Glomerular visceral epithelial cell (primary cell): ENCODE data around the gene RRP1.

Source experiments
- DNase-seq: peaks from one replicate; pipeline ENCODE4 v3.0.0-alpha.2; 2016; ENCODE audit errors: extremely low spot score

RRP1 gene

GRCh38 chr21:43789276-43790009, at the start of gene RRP1:
Gene RRP1 (plus strand): TSS chr21:43789577. CDS start chr21:43789630, 53 bp downstream.
- peak; percentile 92 for DNase-seq

GRCh38 chr21:43739621-43740435, 49.5 kb upstream of the RRP1 start:
- DNase-seq, result no peak

- peak; percentile 76 for DNase-seq
Measured at GRCh38 chr21:43740497-43741156, 48.8 kb upstream of the RRP1 start.

GRCh38 chr21:43741423-43742096, 47.8 kb upstream of the RRP1 start:
- DNase-seq, result no peak

- DNase-seq, result no peak
Measured at GRCh38 chr21:43743947-43744346, 45.4 kb upstream of the RRP1 start.

GRCh38 chr21:43744725-43745124, 44.7 kb upstream of the RRP1 start:
- no peak for DNase-seq

GRCh38 chr21:43745772-43746517, 43.4 kb upstream of the RRP1 start:
- DNase-seq, result no peak

- DNase-seq, result no peak
Measured at GRCh38 chr21:43748622-43749021, 40.8 kb upstream of the RRP1 start.

GRCh38 chr21:43749651-43750262, 39.6 kb upstream of the RRP1 start:
- DNase-seq, result no peak

- DNase-seq, result no peak
Measured at GRCh38 chr21:43750339-43751033, 38.9 kb upstream of the RRP1 start.

- DNase-seq, result no peak
Measured at GRCh38 chr21:43751955-43752591, 37.3 kb upstream of the RRP1 start.

GRCh38 chr21:43752758-43753438, 36.5 kb upstream of the RRP1 start:
- DNase-seq, result no peak

GRCh38 chr21:43753439-43753799, 36.0 kb upstream of the RRP1 start:
- no peak for DNase-seq

GRCh38 chr21:43754948-43755781, 34.2 kb upstream of the RRP1 start:
- DNase-seq, result no peak

GRCh38 chr21:43755820-43756594, 33.4 kb upstream of the RRP1 start:
- no peak for DNase-seq

- no peak for DNase-seq
Measured at GRCh38 chr21:43757601-43758000, 31.8 kb upstream of the RRP1 start.

- DNase-seq, result no peak
Measured at GRCh38 chr21:43758111-43758641, 31.2 kb upstream of the RRP1 start.
